Heart left ventricle (tissue), 16 donors: Measurements from ENCODE around the gene AP5B1. TPM values are rescaled to one million over a fixed set of nuclear protein-coding genes. Genes with fewer than 3 reads are reported as not detected.

Experiments
- ATAC-seq, 4 donors: fragments of 200-7000 bp; cut with Tn5 transposase; one replicate each; pipeline ENCODE4 v1.9.1; 2020 to 2022; ENCODE audit warnings: moderate library complexity in 4 of 4, mild to moderate bottlenecking in 3 of 4, moderate number of reproducible peaks in 1 of 4
- DNase-seq, 5 donors: peaks; one replicate each; pipeline ENCODE4 v3.0.0-alpha.2; 2020
- H3K27ac ChIP-seq, 12 donors: fragments of 200-600 bp; sonication (generic) in 4 of 12; one replicate each; pipeline versions ENCODE4 v1.5.0 to v1.8.0; 2016 to 2022; ENCODE audit warnings: mild to moderate bottlenecking in 2 of 12
- H3K27me3 ChIP-seq, 9 donors: fragments of 200-600 bp; sonication (generic) in 2 of 9; one replicate each; pipeline versions ENCODE4 v1.5.1 to v1.8.0; 2016 to 2022; ENCODE audit warnings: mild to moderate bottlenecking in 3 of 9
- H3K36me3 ChIP-seq, 9 donors: fragments of 200-600 bp; sonication (generic) in 2 of 9; one replicate each; pipeline versions ENCODE4 v1.5.0 to v1.8.0; 2018 to 2022; ENCODE audit warnings: mild to moderate bottlenecking in 2 of 9
- H3K4me1 ChIP-seq, 12 donors: fragments of 200-600 bp; sonication (generic) in 4 of 12; one replicate each; pipeline versions ENCODE4 v1.5.0 to v1.8.0; 2016 to 2022; ENCODE audit warnings: mild to moderate bottlenecking in 3 of 12
- H3K4me3 ChIP-seq, 12 donors: fragments of 200-600 bp; sonication (generic) in 4 of 12; one replicate each; pipeline versions ENCODE4 v1.5.0 to v1.8.0; 2017 to 2022; ENCODE audit warnings: mild to moderate bottlenecking in 9 of 12, moderate library complexity in 4 of 12
- H3K9me3 ChIP-seq, 12 donors: fragments of 200-600 bp; sonication (generic) in 4 of 12; one replicate each; pipeline versions ENCODE4 v1.5.0 to v1.8.0; 2016 to 2022; ENCODE audit warnings: mild to moderate bottlenecking in 1 of 12
- CTCF ChIP-seq, 12 donors: fragments of 200-600 bp; sonication (generic) in 4 of 12; IDR thresholded peaks; one replicate each; pipeline versions ENCODE4 v1.5.0 to v1.8.0; 2018 to 2022; ENCODE audit warnings: antibody characterized with exemption in 12 of 12, mild to moderate bottlenecking in 5 of 12
- POLR2A ChIP-seq, 2 donors: fragments of 450-650 bp; IDR thresholded peaks; one replicate each; pipeline ENCODE4 v1.6.1; 2017; ENCODE audit warnings: antibody characterized with exemption in 2 of 2, mild to moderate bottlenecking in 2 of 2, moderate library complexity in 2 of 2
- WGBS, 4 donors: extraction: QIAGEN DNeasy Blood & Tissue Kit in 2 of 4; methylation state at CpG; one replicate each; pipeline versions ENCODE4 v1.1.5 to v1.1.7; 2013 to 2018; 5-methylcytosine and 5-hydroxymethylcytosine counted together
- intact Hi-C, 10 donors: fragments of 100-400 bp; cut with DNase I; formaldehyde crosslinking; loops; one replicate each; pipeline versions ENCODE4 v1.11.1 to v1.14.2; 2022
- polyA plus RNA-seq, 2 donors: library from polyadenylated mRNA; stranded (reverse); fragments of 200-250 nt; gene quantifications; one replicate each; pipeline ENCODE4 v1.2.3, GENCODE V29; 2013
- total RNA-seq, 9 donors: library from RNA; depleted of rRNA in 2 of 9; stranded (reverse); fragments of >200 nt in 2 of 9; fragmentation: NEBNext Ultra II Directional in 3 of 9; extraction: Animal tissue kit (Norgen Biotek cat#: 25700) in 3 of 9; gene quantifications; one replicate each; pipeline versions ENCODE4 v1.1.0 to v1.2.4, GENCODE V29; 2016 to 2023
- donor health status: ischemic (EF 13 %, LVEDD 7.1; RV severe dilation, severe dysfunction).
- donor health status: healthy with polysubstance abuse.
- donor health status: DM: no; HTN: yes; CAD: no.
- donor health status: DM: no; HTN: no; CAD: no.
- donor health status: ischemic (EF 25% LVEDD 6.9; RV normal size, moderate dysfunction).
- donor health status: ischemic (EF 25% LVEDD 5.7; RV mildly dilated, moderate dysfunction).
- donor health status: healthy.
- donor health status: DM: yes; HTN: yes; CAD: no.
- donor health status: ischemic (EF 35%, LVEDD 5.7; RV mildly dilated, moderate dysfunction).
- donor health status: nonischemic (EF 11% LVEDD 7.7; RV severe dilation, severe dysfunction).
- donor health status: DM: yes; HTN: yes; CAD: no.
- donor health status: PGD.
- donor health status: ischemic (EF 29% LVEDD 5.4; RV normal size, mild dysfunction).
- donor health status: nonischemic (EF 23%, LVEDD 6.1; RV moderate dilation, normal function).

The AP5B1 gene
- total and polyA plus RNA-seq, 11 donors: 4.4 to 17.7 (median 8.7) TPM

DNA sequence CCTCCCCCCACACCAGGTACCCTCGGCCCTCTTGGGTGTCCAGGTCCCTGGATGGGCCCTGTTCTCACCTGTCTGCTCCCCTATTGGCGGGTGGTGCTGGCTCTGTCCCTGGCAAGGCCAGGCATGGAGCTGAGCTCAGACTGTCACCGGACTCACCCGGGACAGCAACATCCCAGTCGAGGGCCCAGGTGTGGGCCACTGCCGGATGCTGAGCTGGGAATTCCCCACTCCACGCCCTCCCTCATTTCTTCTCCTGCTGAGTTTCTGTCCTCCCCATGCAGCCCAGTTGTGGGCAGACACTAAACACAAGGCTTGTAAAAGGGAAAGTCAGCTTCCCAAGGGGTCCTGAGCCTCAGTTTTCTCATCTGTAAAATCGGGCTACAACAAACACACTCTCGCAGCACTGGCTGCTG is 2.0 kb upstream of the AP5B1 start:
- no peaks in the 10 kb centered on the region for H3K9me3 ChIP-seq
- H3K27me3 ChIP-seq: peaks cover 20 to 33% (median 25%) of the 10 kb centered on the region in 9 donors
- no peak overlapping the region for H3K27ac ChIP-seq
- intact Hi-C loops: loop anchor here in 3 of 10 donors (5.0 kb wide), 2 partner anchors 34 to 204 kb away; no protein-coding TSS in a partner anchor
- DNase-seq: peak in 1 of 5 donors; percentile 23
- H3K36me3 ChIP-seq: peaks cover 0 to 16% (median 14%) of the 10 kb centered on the region in 9 donors
- no peak for ATAC-seq
- 81 to 83% (median 81%) methylated on average over 9 of the region's 9 CpGs for WGBS, 4 donors
- peaks cover 7 to 42% (median 19%) of the 10 kb centered on the region in 12 donors for H3K4me1 ChIP-seq
- H3K4me3 ChIP-seq: no peak overlapping the region
- no peak for TF ChIP-seq POLR2A (IDR thresholded peaks at IDR 0.05)
- no peak for TF ChIP-seq CTCF (IDR thresholded peaks at IDR 0.05)

- Histone ChIP-seq H3K36me3 (peaks cover 0 to 22% (median 20%) of the 10 kb centered on the region in 9 donors), H3K27me3 (peaks cover 14 to 27% (median 20%) of the 10 kb centered on the region in 9 donors), H3K4me1 (peaks cover 7 to 43% (median 17%) of the 10 kb centered on the region in 12 donors), H3K27ac (peak overlapping the region in 1 of 12 donors; percentile 54), H3K4me3 (peak overlapping the region in 1 of 12 donors; percentile 98), H3K9me3 (no peaks in the 10 kb centered on the region)
- DNase-seq: peak in 1 of 5 donors; percentile 32
- TF ChIP-seq CTCF (IDR thresholded peaks at IDR 0.05) (no peak), POLR2A (IDR thresholded peaks at IDR 0.05) (no peak)
- intact Hi-C loops: loop anchor here in 6 of 10 donors (2.0 to 5.0 kb wide), 5 partner anchors 35 to 207 kb away; no protein-coding TSS in a partner anchor
- ATAC-seq: no peak
- 87 to 94% (median 89%) methylated on average over 11 to 13 of the region's 13 CpGs for WGBS, 4 donors
These were observed 1.4 kb upstream of the AP5B1 start for GRCh38 chr11:65781962-65782815.

GRCh38 chr11:65781152-65781961 is 581 bp upstream of the AP5B1 start:
- WGBS, 4 donors: 14 to 43% (median 24%) methylated on average over 28 to 83 of the region's 83 CpGs
- intact Hi-C loops: loop anchor here in 6 of 10 donors (2.0 to 5.0 kb wide), 5 partner anchors 35 to 207 kb away; no protein-coding TSS in a partner anchor
- Histone ChIP-seq H3K4me3 (peak overlapping the region; percentile 67 to 98 (median 87)), H3K27ac (peak overlapping the region in 6 of 12 donors; percentile 16 to 86 (median 72)), H3K36me3 (peaks cover 0 to 30% (median 23%) of the 10 kb centered on the region in 9 donors), H3K4me1 (peaks cover under 1 to 45% (median 15%) of the 10 kb centered on the region in 12 donors), H3K27me3 (peaks cover 7 to 19% (median 15%) of the 10 kb centered on the region in 9 donors), H3K9me3 (no peaks in the 10 kb centered on the region)
- ATAC-seq: peak in 2 of 4 donors; percentile 10 to 30
- TF ChIP-seq POLR2A (IDR thresholded peaks at IDR 0.05) (no peak), CTCF (IDR thresholded peaks at IDR 0.05) (peak in 9 of 12 donors; percentile 2 to 48 (median 24))
- DNase-seq: peak in 1 of 5 donors; percentile 34
